GM18868 (cell line): ENCODE measurements around the gene MSL1.
A peak's percentile ranks its signal among the peaks of the same experiment; 100 is the strongest.

Experiments used
- ATAC-seq: cut with Tn5 transposase; IDR thresholded peaks from one replicate; pipeline ENCODE4 v1.9.1; 2021; ENCODE audit warnings: mild to moderate bottlenecking, moderate library complexity; ENCODE audit not compliant: unreplicated experiment

MSL1 gene

GRCh38 chr17:40121181-40122135 lies at the start of gene MSL1:
Gene MSL1, plus strand, starts transcription at chr17:40121971. Its CDS starts 642 bp downstream, at chr17:40122613.
- ATAC-seq: peak; percentile 59

- ATAC-seq: no peak
Observed at GRCh38 chr17:40072040-40072734, 49.6 kb upstream of the MSL1 start.

GRCh38 chr17:40072735-40073346 lies 48.9 kb upstream of the MSL1 start:
- ATAC-seq: no peak

- ATAC-seq: no peak
Observed at GRCh38 chr17:40073454-40074174, 48.2 kb upstream of the MSL1 start.

GRCh38 chr17:40074175-40074512 lies 47.6 kb upstream of the MSL1 start:
- ATAC-seq: no peak

- no peak for ATAC-seq
Observed at GRCh38 chr17:40074871-40075200, 46.9 kb upstream of the MSL1 start.

GRCh38 chr17:40075201-40075941 lies 46.4 kb upstream of the MSL1 start:
- ATAC-seq: no peak

GRCh38 chr17:40075942-40076498 lies 45.8 kb upstream of the MSL1 start:
- ATAC-seq: no peak

- ATAC-seq: no peak
Observed at GRCh38 chr17:40076591-40076990, 45.2 kb upstream of the MSL1 start.

- no peak for ATAC-seq
Observed at GRCh38 chr17:40079545-40079944, 42.2 kb upstream of the MSL1 start.

- ATAC-seq: no peak
Observed at GRCh38 chr17:40084477-40084876, 37.3 kb upstream of the MSL1 start.

GRCh38 chr17:40086150-40087044 lies 35.4 kb upstream of the MSL1 start:
- no peak for ATAC-seq

- no peak for ATAC-seq
Observed at GRCh38 chr17:40087049-40087794, 34.5 kb upstream of the MSL1 start.

- ATAC-seq: no peak
Observed at GRCh38 chr17:40087903-40088718, 33.7 kb upstream of the MSL1 start.

- no peak for ATAC-seq
Observed at GRCh38 chr17:40089077-40089895, 32.5 kb upstream of the MSL1 start.

- ATAC-seq: no peak
Observed at GRCh38 chr17:40090237-40091119, 31.3 kb upstream of the MSL1 start.
